HEK293 (cell line): ENCODE measurements around the gene TPRN.

ENCODE experiments used
- AEBP2 ChIP-seq: fragments of 450-650 bp; formaldehyde crosslinking; IDR thresholded peaks from 2 replicates; pipeline ENCODE4 v1.5.1; 2016; ENCODE audit warnings: missing biosample characterization, missing genetic modification characterization, borderline replicate concordance
- HOXC10 ChIP-seq: sonication (generic); formaldehyde crosslinking; IDR thresholded peaks from 2 replicates; pipeline ENCODE4 v1.8.1; 2023; ENCODE audit warnings: mild to moderate bottlenecking, missing genetic modification reagents
- IKZF3 ChIP-seq: fragments of 450-650 bp; IDR thresholded peaks from 2 replicates; pipeline ENCODE4 v1.5.0; 2018; ENCODE audit warnings: missing biosample characterization, mild to moderate bottlenecking, missing genetic modification characterization, moderate library complexity
- KLF10 ChIP-seq: fragments of 450-650 bp; IDR thresholded peaks from 2 replicates; pipeline ENCODE4 v1.5.1; 2018; ENCODE audit warnings: missing biosample characterization, mild to moderate bottlenecking, missing genetic modification characterization
- KLF16 ChIP-seq: fragments of 450-650 bp; formaldehyde crosslinking; IDR thresholded peaks from 2 replicates; pipeline ENCODE4 v1.5.1; 2017; ENCODE audit warnings: missing biosample characterization, missing genetic modification characterization
- KLF7 ChIP-seq: fragments of 450-650 bp; formaldehyde crosslinking; IDR thresholded peaks from 2 replicates; pipeline ENCODE4 v1.5.1; 2016; ENCODE audit warnings: missing biosample characterization, missing genetic modification characterization, borderline replicate concordance
- MYNN ChIP-seq: fragments of 450-650 bp; formaldehyde crosslinking; IDR thresholded peaks from 2 replicates; pipeline ENCODE4 v1.5.1; 2016; ENCODE audit warnings: missing biosample characterization, missing genetic modification characterization, borderline replicate concordance
- MZF1 ChIP-seq: fragments of 450-650 bp; formaldehyde crosslinking; IDR thresholded peaks from 2 replicates; pipeline ENCODE4 v1.5.1; 2017; ENCODE audit warnings: missing biosample characterization, missing genetic modification characterization, borderline replicate concordance
- SCRT1 ChIP-seq: fragments of 450-650 bp; formaldehyde crosslinking; IDR thresholded peaks from 2 replicates; pipeline ENCODE4 v1.5.1; 2016; ENCODE audit warnings: missing biosample characterization, missing genetic modification characterization, borderline replicate concordance
- TCF7L2 ChIP-seq: IDR thresholded peaks from 2 replicates; pipeline ENCODE4 v1.6.1; 2011; ENCODE audit warnings: low read depth, mild to moderate bottlenecking, inconsistent platforms, low read length, moderate library complexity, borderline replicate concordance
- YY1 ChIP-seq: fragments of 450-650 bp; formaldehyde crosslinking; IDR thresholded peaks from 2 replicates; pipeline ENCODE4 v1.5.1; 2018; ENCODE audit warnings: missing biosample characterization, missing genetic modification characterization
- ZNF169 ChIP-seq: fragments of 450-650 bp; formaldehyde crosslinking; IDR thresholded peaks from 2 replicates; pipeline ENCODE4 v1.5.1; 2016; ENCODE audit warnings: missing biosample characterization, missing genetic modification characterization
- ZNF174 ChIP-seq: fragments of 450-650 bp; formaldehyde crosslinking; IDR thresholded peaks from 2 replicates; pipeline ENCODE4 v1.5.0; 2017; ENCODE audit warnings: missing biosample characterization, mild to moderate bottlenecking, missing genetic modification characterization
- ZNF2 ChIP-seq: fragments of 450-650 bp; formaldehyde crosslinking; IDR thresholded peaks from 2 replicates; pipeline ENCODE4 v1.5.1; 2016; ENCODE audit warnings: missing biosample characterization, missing genetic modification characterization
- ZNF211 ChIP-seq: fragments of 450-650 bp; formaldehyde crosslinking; IDR thresholded peaks from 2 replicates; pipeline ENCODE4 v1.5.1; 2016; ENCODE audit warnings: low read depth, missing biosample characterization, missing genetic modification characterization
- ZNF214 ChIP-seq: fragments of 450-650 bp; formaldehyde crosslinking; IDR thresholded peaks from 2 replicates; pipeline ENCODE4 v1.5.1; 2017; ENCODE audit warnings: missing biosample characterization, mild to moderate bottlenecking, missing genetic modification characterization, borderline replicate concordance
- ZNF221 ChIP-seq: fragments of 450-650 bp; formaldehyde crosslinking; IDR thresholded peaks from 2 replicates; pipeline ENCODE4 v1.5.1; 2017; ENCODE audit warnings: missing biosample characterization, missing genetic modification characterization, borderline replicate concordance
- ZNF426 ChIP-seq: fragments of 450-650 bp; formaldehyde crosslinking; IDR thresholded peaks from 2 replicates; pipeline ENCODE4 v1.5.1; 2017; ENCODE audit warnings: missing biosample characterization, missing genetic modification characterization, mild to moderate bottlenecking, inconsistent platforms, moderate library complexity
- ZNF558 ChIP-seq: fragments of 450-650 bp; formaldehyde crosslinking; IDR thresholded peaks from 2 replicates; pipeline ENCODE4 v1.5.1; 2016; ENCODE audit warnings: missing biosample characterization, missing genetic modification characterization
- ZNF560 ChIP-seq: fragments of 450-650 bp; formaldehyde crosslinking; IDR thresholded peaks from 2 replicates; pipeline ENCODE4 v1.5.1; 2017; ENCODE audit warnings: missing biosample characterization, missing genetic modification characterization, borderline replicate concordance
- ZNF600 ChIP-seq: fragments of 450-650 bp; formaldehyde crosslinking; IDR thresholded peaks from 2 replicates; pipeline ENCODE4 v1.5.1; 2016; ENCODE audit warnings: missing biosample characterization, missing genetic modification characterization
- ZNF660 ChIP-seq: fragments of 450-650 bp; IDR thresholded peaks from 2 replicates; pipeline ENCODE4 v1.5.1; 2018; ENCODE audit warnings: missing biosample characterization, mild to moderate bottlenecking, missing genetic modification characterization
- ZNF664 ChIP-seq: fragments of 450-650 bp; formaldehyde crosslinking; IDR thresholded peaks from 2 replicates; pipeline ENCODE4 v1.5.1; 2016; ENCODE audit warnings: missing biosample characterization, missing genetic modification characterization
- ZNF692 ChIP-seq: fragments of 450-650 bp; formaldehyde crosslinking; IDR thresholded peaks from 2 replicates; pipeline ENCODE4 v1.5.1; 2016; ENCODE audit warnings: missing biosample characterization, missing genetic modification characterization
- ZNF792 ChIP-seq: fragments of 450-650 bp; formaldehyde crosslinking; IDR thresholded peaks from 2 replicates; pipeline ENCODE4 v1.5.1; 2016; ENCODE audit warnings: missing biosample characterization, missing genetic modification characterization
- ZSCAN16 ChIP-seq: fragments of 450-650 bp; formaldehyde crosslinking; IDR thresholded peaks from 2 replicates; pipeline ENCODE4 v1.5.1; 2016; ENCODE audit warnings: missing biosample characterization, missing genetic modification characterization
- TF ChIP-seq, protein P1 (sequence below): fragments of 450-650 bp; IDR thresholded peaks from 2 replicates; pipeline ENCODE4 v1.5.1; 2018; ENCODE audit warnings: missing biosample characterization, mild to moderate bottlenecking, missing genetic modification characterization
- TF ChIP-seq, protein P2 (sequence below): fragments of 450-650 bp; formaldehyde crosslinking; conservative IDR thresholded peaks from 2 replicates; pipeline ENCODE4 v1.5.1; 2016; ENCODE audit warnings: low read depth, missing biosample characterization, missing genetic modification characterization
- TF ChIP-seq, protein P3 (sequence below): fragments of 450-650 bp; formaldehyde crosslinking; IDR thresholded peaks from 2 replicates; pipeline ENCODE4 v1.5.1; 2017; ENCODE audit warnings: missing biosample characterization, missing genetic modification characterization

The TPRN gene

GRCh38 chr9:137223078-137223970 lies 22.8 kb upstream of the TPRN start (continued):
- no peak for TF ChIP-seq AEBP2 (tag by site-specific recombination)
- no peak for TF ChIP-seq MZF1 (tag by site-specific recombination)
- no peak for TF ChIP-seq KLF7 (tag by site-specific recombination)
- TF ChIP-seq, protein P1, sequence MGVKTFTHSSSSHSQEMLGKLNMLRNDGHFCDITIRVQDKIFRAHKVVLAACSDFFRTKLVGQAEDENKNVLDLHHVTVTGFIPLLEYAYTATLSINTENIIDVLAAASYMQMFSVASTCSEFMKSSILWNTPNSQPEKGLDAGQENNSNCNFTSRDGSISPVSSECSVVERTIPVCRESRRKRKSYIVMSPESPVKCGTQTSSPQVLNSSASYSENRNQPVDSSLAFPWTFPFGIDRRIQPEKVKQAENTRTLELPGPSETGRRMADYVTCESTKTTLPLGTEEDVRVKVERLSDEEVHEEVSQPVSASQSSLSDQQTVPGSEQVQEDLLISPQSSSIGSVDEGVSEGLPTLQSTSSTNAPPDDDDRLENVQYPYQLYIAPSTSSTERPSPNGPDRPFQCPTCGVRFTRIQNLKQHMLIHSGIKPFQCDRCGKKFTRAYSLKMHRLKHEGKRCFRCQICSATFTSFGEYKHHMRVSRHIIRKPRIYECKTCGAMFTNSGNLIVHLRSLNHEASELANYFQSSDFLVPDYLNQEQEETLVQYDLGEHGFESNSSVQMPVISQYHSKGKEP (tag by site-specific recombination), result no peak
- TF ChIP-seq ZNF211, result no peak
- TF ChIP-seq ZNF692 (tag by site-specific recombination), result peak; percentile 57; the same call in 1 of the 2 replicates
- TF ChIP-seq IKZF3 (tag by site-specific recombination), result no peak
- TF ChIP-seq ZNF560 (tag by site-specific recombination), result no peak
- no peak for TF ChIP-seq ZNF221 (tag by site-specific recombination)
- no peak for TF ChIP-seq YY1 (tag by site-specific recombination)
- TF ChIP-seq ZNF558 (tag by site-specific recombination), result no peak
- TF ChIP-seq ZNF664 (tag by site-specific recombination), result no peak
- TF ChIP-seq ZNF792 (tag by site-specific recombination), result no peak
- no peak for TF ChIP-seq ZNF174
- no peak for TF ChIP-seq TCF7L2
- peak; percentile 50; the same call in 1 of the 2 replicates for TF ChIP-seq KLF16 (tag by site-specific recombination)
- TF ChIP-seq ZNF169 (tag by site-specific recombination), result no peak
- TF ChIP-seq, protein P2, sequence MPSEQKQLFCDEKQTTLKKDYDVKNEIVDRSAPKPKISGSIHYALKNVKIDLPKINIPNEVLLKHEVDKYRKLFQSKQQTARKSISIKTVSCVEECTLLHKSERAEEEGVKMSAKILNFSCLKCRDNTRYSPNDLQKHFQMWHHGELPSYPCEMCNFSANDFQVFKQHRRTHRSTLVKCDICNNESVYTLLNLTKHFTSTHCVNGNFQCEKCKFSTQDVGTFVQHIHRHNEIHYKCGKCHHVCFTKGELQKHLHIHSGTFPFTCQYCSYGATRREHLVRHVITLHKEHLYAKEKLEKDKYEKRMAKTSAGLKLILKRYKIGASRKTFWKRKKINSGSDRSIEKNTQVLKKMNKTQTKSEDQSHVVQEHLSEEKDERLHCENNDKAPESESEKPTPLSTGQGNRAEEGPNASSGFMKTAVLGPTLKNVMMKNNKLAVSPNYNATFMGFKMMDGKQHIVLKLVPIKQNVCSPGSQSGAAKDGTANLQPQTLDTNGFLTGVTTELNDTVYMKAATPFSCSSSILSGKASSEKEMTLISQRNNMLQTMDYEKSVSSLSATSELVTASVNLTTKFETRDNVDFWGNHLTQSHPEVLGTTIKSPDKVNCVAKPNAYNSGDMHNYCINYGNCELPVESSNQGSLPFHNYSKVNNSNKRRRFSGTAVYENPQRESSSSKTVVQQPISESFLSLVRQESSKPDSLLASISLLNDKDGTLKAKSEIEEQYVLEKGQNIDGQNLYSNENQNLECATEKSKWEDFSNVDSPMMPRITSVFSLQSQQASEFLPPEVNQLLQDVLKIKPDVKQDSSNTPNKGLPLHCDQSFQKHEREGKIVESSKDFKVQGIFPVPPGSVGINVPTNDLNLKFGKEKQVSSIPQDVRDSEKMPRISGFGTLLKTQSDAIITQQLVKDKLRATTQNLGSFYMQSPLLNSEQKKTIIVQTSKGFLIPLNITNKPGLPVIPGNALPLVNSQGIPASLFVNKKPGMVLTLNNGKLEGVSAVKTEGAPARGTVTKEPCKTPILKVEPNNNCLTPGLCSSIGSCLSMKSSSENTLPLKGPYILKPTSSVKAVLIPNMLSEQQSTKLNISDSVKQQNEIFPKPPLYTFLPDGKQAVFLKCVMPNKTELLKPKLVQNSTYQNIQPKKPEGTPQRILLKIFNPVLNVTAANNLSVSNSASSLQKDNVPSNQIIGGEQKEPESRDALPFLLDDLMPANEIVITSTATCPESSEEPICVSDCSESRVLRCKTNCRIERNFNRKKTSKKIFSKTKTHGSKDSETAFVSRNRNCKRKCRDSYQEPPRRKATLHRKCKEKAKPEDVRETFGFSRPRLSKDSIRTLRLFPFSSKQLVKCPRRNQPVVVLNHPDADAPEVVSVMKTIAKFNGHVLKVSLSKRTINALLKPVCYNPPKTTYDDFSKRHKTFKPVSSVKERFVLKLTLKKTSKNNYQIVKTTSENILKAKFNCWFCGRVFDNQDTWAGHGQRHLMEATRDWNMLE (tag by site-specific recombination), result peak; percentile 63
- TF ChIP-seq, protein P3, sequence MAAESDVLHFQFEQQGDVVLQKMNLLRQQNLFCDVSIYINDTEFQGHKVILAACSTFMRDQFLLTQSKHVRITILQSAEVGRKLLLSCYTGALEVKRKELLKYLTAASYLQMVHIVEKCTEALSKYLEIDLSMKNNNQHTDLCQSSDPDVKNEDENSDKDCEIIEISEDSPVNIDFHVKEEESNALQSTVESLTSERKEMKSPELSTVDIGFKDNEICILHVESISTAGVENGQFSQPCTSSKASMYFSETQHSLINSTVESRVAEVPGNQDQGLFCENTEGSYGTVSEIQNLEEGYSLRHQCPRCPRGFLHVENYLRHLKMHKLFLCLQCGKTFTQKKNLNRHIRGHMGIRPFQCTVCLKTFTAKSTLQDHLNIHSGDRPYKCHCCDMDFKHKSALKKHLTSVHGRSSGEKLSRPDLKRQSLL (tag by site-specific recombination), result no peak
- TF ChIP-seq ZNF426 (tag by site-specific recombination), result no peak
- TF ChIP-seq ZNF2, result peak; percentile 84; the same call in 1 of the 2 replicates
- no peak for TF ChIP-seq MYNN (tag by site-specific recombination)
- no peak for TF ChIP-seq SCRT1 (tag by site-specific recombination)
- no peak for TF ChIP-seq HOXC10
- TF ChIP-seq ZSCAN16 (tag by site-specific recombination), result no peak
- TF ChIP-seq ZNF600, result peak; percentile 71; the same call in 1 of the 2 replicates
- no peak for TF ChIP-seq ZNF214 (tag by site-specific recombination)
- peak; percentile 66 for TF ChIP-seq KLF10 (tag by site-specific recombination)
- peak; percentile 71; the same call in 1 of the 2 replicates for TF ChIP-seq ZNF660 (tag by site-specific recombination)
